Activated CD8-positive, alpha-beta memory T cell treated with anti-CD3 and anti-CD28 coated beads, Interleukin-2, amount 10 ng/mL, durations not matched to agents 7 days and 5 days (primary cell): ENCODE data around the gene PNPLA3. TPM values are rescaled to one million over a fixed set of nuclear protein-coding genes. Genes with fewer than 3 reads are reported as not detected.

Source experiments
- ATAC-seq: fragments of 150-1000 bp; cut with Tn5 transposase; one replicate; pipeline ENCODE4 v1.10.0; 2021; ENCODE audit warnings: moderate library complexity
- CTCF ChIA-PET: fragments of 350-600 bp; sonication (Branson Sonifier 250); formaldehyde crosslinking; loops from one replicate; lab custom pipeline; 2021; ENCODE audit warnings: antibody characterized with exemption; lab: Charles Lee
- DNase-seq: peaks from one replicate; pipeline ENCODE4 v3.0.0-alpha.2; 2020
- H3K27ac Mint-ChIP-seq: one replicate; pipeline ENCODE4 v1.8.0; 2021; ENCODE audit warnings: mild to moderate bottlenecking, mixed read lengths
- H3K27me3 Mint-ChIP-seq: one replicate; pipeline ENCODE4 v1.8.0; 2021; ENCODE audit warnings: mixed read lengths
- H3K36me3 Mint-ChIP-seq: one replicate; pipeline ENCODE4 v1.8.0; 2021; ENCODE audit warnings: mild to moderate bottlenecking, mixed read lengths
- H3K4me1 Mint-ChIP-seq: one replicate; pipeline ENCODE4 v1.8.0; 2021; ENCODE audit warnings: mixed read lengths
- H3K4me3 Mint-ChIP-seq: one replicate; pipeline ENCODE4 v1.8.0; 2021; ENCODE audit warnings: mild to moderate bottlenecking, moderate library complexity, mixed read lengths
- H3K9me3 Mint-ChIP-seq: one replicate; pipeline ENCODE4 v1.8.0; 2022; ENCODE audit warnings: low read depth, mixed read lengths
- total RNA-seq, 2 experiments: library from RNA; stranded (reverse); gene quantifications; one replicate each; pipeline ENCODE4 v1.2.3, GENCODE V29; 2021

Gene PNPLA3
- total RNA-seq, result under 1 TPM in 1 of 2 experiments, not detected in 1; 0.19 TPM

GRCh38 chr22:43923631-43924464, at the start of gene PNPLA3:
Gene PNPLA3, plus strand, starts transcription at chr22:43923805. Its CDS starts 107 bp downstream, at chr22:43923912.
- H3K27me3 Mint-ChIP-seq, result peaks cover 34% of the 10 kb centered on the region
- H3K4me1 Mint-ChIP-seq, result peaks cover 6% of the 10 kb centered on the region
- peak within 1 kb of the TSS; percentile 3 for H3K27ac Mint-ChIP-seq
- H3K4me3 Mint-ChIP-seq, result peak within 1 kb of the TSS; percentile 59
- no peaks in the 10 kb centered on the region for H3K36me3 Mint-ChIP-seq
- no peaks in the 10 kb centered on the region for H3K9me3 Mint-ChIP-seq
- peak; percentile 90 for ATAC-seq
- peak; percentile 78 for DNase-seq
- CTCF ChIA-PET, result interaction anchor here (1.0 to 1.6 kb wide), 3 partner anchors 18 to 31 kb away, joined by 3 to 6 read pairs (median 5); partner anchors contain the start of gene SAMM50

GRCh38 chr22:43876866-43877509, 46.6 kb upstream of the PNPLA3 start:
- H3K4me3 Mint-ChIP-seq, result no peak overlapping the region
- H3K36me3 Mint-ChIP-seq, result no peaks in the 10 kb centered on the region
- no peaks in the 10 kb centered on the region for H3K9me3 Mint-ChIP-seq
- H3K27ac Mint-ChIP-seq, result no peak overlapping the region
- H3K27me3 Mint-ChIP-seq, result peaks cover 13% of the 10 kb centered on the region
- CTCF ChIA-PET, result interaction anchor here (1.5 kb wide), 1 partner anchor 69 kb away, joined by 5 read pairs; no protein-coding TSS in a partner anchor
- no peak for DNase-seq
- ATAC-seq, result no peak
- H3K4me1 Mint-ChIP-seq, result no peaks in the 10 kb centered on the region

GRCh38 chr22:43878079-43878795, 45.4 kb upstream of the PNPLA3 start:
- peaks cover 2% of the 10 kb centered on the region for H3K4me1 Mint-ChIP-seq
- H3K9me3 Mint-ChIP-seq, result no peaks in the 10 kb centered on the region
- no peaks in the 10 kb centered on the region for H3K36me3 Mint-ChIP-seq
- no peak overlapping the region for H3K27ac Mint-ChIP-seq
- ATAC-seq (no peak), DNase-seq (no peak)
- peaks cover 8% of the 10 kb centered on the region for H3K27me3 Mint-ChIP-seq
- no peak overlapping the region for H3K4me3 Mint-ChIP-seq
- CTCF ChIA-PET, result no interaction called here

- H3K27ac Mint-ChIP-seq, result no peak overlapping the region
- peaks cover 2% of the 10 kb centered on the region for H3K4me1 Mint-ChIP-seq
- CTCF ChIA-PET, result no interaction called here
- DNase-seq (no peak), ATAC-seq (no peak)
- H3K27me3 Mint-ChIP-seq, result peaks cover 6% of the 10 kb centered on the region
- H3K9me3 Mint-ChIP-seq, result no peaks in the 10 kb centered on the region
- H3K36me3 Mint-ChIP-seq, result no peaks in the 10 kb centered on the region
- no peak overlapping the region for H3K4me3 Mint-ChIP-seq
Observed at GRCh38 chr22:43878831-43879550, 44.6 kb upstream of the PNPLA3 start.

- Mint-ChIP-seq H3K4me1 (peaks cover 11% of the 10 kb centered on the region), H3K9me3 (no peaks in the 10 kb centered on the region), H3K27ac (no peak overlapping the region), H3K4me3 (no peak overlapping the region), H3K27me3 (peaks cover under 1% of the 10 kb centered on the region), H3K36me3 (no peaks in the 10 kb centered on the region)
- CTCF ChIA-PET, result no interaction called here
- ATAC-seq (no peak), DNase-seq (no peak)
Observed at GRCh38 chr22:43879901-43880540, 43.6 kb upstream of the PNPLA3 start.

GRCh38 chr22:43880541-43880991, 43.0 kb upstream of the PNPLA3 start:
- H3K27me3 Mint-ChIP-seq, result no peaks in the 10 kb centered on the region
- no peak overlapping the region for H3K27ac Mint-ChIP-seq
- no peaks in the 10 kb centered on the region for H3K36me3 Mint-ChIP-seq
- CTCF ChIA-PET, result interaction anchor here (1.2 kb wide), 1 partner anchor 66 kb away, joined by 4 read pairs; no protein-coding TSS in a partner anchor
- no peaks in the 10 kb centered on the region for H3K9me3 Mint-ChIP-seq
- DNase-seq, result no peak
- no peak overlapping the region for H3K4me3 Mint-ChIP-seq
- peaks cover 11% of the 10 kb centered on the region for H3K4me1 Mint-ChIP-seq
- no peak for ATAC-seq

GRCh38 chr22:43881091-43882061, 42.2 kb upstream of the PNPLA3 start:
- CTCF ChIA-PET, result interaction anchor here (1.2 to 2.1 kb wide), 2 partner anchors 64 to 65 kb away, joined by 4 to 47 read pairs; no protein-coding TSS in a partner anchor
- Mint-ChIP-seq H3K36me3 (no peaks in the 10 kb centered on the region), H3K27ac (no peak overlapping the region), H3K4me1 (peaks cover 11% of the 10 kb centered on the region), H3K9me3 (no peaks in the 10 kb centered on the region), H3K27me3 (no peaks in the 10 kb centered on the region), H3K4me3 (no peak overlapping the region)
- DNase-seq (no peak), ATAC-seq (no peak)

GRCh38 chr22:43882122-43882767, 41.4 kb upstream of the PNPLA3 start:
- Mint-ChIP-seq H3K9me3 (no peaks in the 10 kb centered on the region), H3K27ac (no peak overlapping the region), H3K4me3 (no peak overlapping the region), H3K27me3 (peaks cover 5% of the 10 kb centered on the region), H3K4me1 (peaks cover 11% of the 10 kb centered on the region), H3K36me3 (no peaks in the 10 kb centered on the region)
- no peak for ATAC-seq
- DNase-seq, result no peak
- CTCF ChIA-PET, result interaction anchor here (1.0 to 2.1 kb wide), 14 partner anchors 9 to 635 kb away, joined by 3 to 47 read pairs (median 5); partner anchors contain the start of gene SAMM50

- Mint-ChIP-seq H3K9me3 (no peaks in the 10 kb centered on the region), H3K27me3 (peaks cover 6% of the 10 kb centered on the region), H3K4me3 (no peak overlapping the region), H3K36me3 (no peaks in the 10 kb centered on the region), H3K4me1 (peaks cover 11% of the 10 kb centered on the region), H3K27ac (no peak overlapping the region)
- peak; percentile 66 for ATAC-seq
- CTCF ChIA-PET, result interaction anchor here (0.6 to 2.1 kb wide), 18 partner anchors 8 to 1930 kb away, joined by 3 to 47 read pairs (median 4); partner anchors contain the start of genes EFCAB6 and SAMM50
- peak; percentile 70 for DNase-seq
Observed at GRCh38 chr22:43883012-43883661, 40.5 kb upstream of the PNPLA3 start.

- CTCF ChIA-PET, result interaction anchor here (0.6 to 2.1 kb wide), 21 partner anchors 9 to 1929 kb away, joined by 3 to 47 read pairs (median 4); partner anchors contain the start of genes EFCAB6 and SAMM50
- ATAC-seq, result no peak
- H3K4me1 Mint-ChIP-seq, result peaks cover 11% of the 10 kb centered on the region
- no peak overlapping the region for H3K27ac Mint-ChIP-seq
- H3K4me3 Mint-ChIP-seq, result no peak overlapping the region
- no peaks in the 10 kb centered on the region for H3K36me3 Mint-ChIP-seq
- H3K9me3 Mint-ChIP-seq, result no peaks in the 10 kb centered on the region
- DNase-seq, result no peak
- peaks cover 8% of the 10 kb centered on the region for H3K27me3 Mint-ChIP-seq
Observed at GRCh38 chr22:43883719-43884415, 39.7 kb upstream of the PNPLA3 start.
